Cardiac muscle cell (in vitro differentiated cells and primary cell): ENCODE measurements around the gene ZNF217. TPM values are rescaled to one million over a fixed set of nuclear protein-coding genes. Genes with fewer than 3 reads are reported as not detected.
A peak's percentile ranks its signal among the peaks of the same experiment; 100 is the strongest.
"Not testable (repeated sequence)": the region's sequence is repeated elsewhere in the genome, so short reads cannot be mapped to it uniquely, and the experiment has no call there.

ENCODE experiments used
- DNase-seq, 2 donors: peaks; one replicate each; pipeline versions ENCODE4 v3.0.0 to v3.0.0-alpha.2; 2010 to 2017; ENCODE audit warnings: low read depth in 1 of 2, low spot score in 1 of 2
- H3K27ac ChIP-seq: fragments of 200-600 bp; sonication (generic); 2 replicates; pipeline ENCODE4 v1.5.1; 2016
- H3K27me3 ChIP-seq: fragments of 200-600 bp; sonication (generic); 2 replicates; pipeline ENCODE4 v1.6.0; 2016; ENCODE audit warnings: control low read depth
- H3K36me3 ChIP-seq: fragments of 200-600 bp; sonication (generic); 2 replicates; pipeline ENCODE4 v1.5.1; 2016; ENCODE audit warnings: control low read depth
- H3K4me1 ChIP-seq: fragments of 200-600 bp; sonication (generic); 2 replicates; pipeline ENCODE4 v1.8.1; 2017; ENCODE audit warnings: low read depth, mild to moderate bottlenecking, mixed run types
- H3K4me3 ChIP-seq: fragments of 200-600 bp; sonication (generic); 2 replicates; pipeline ENCODE4 v1.5.1; 2016; ENCODE audit warnings: mild to moderate bottlenecking
- H3K9me3 ChIP-seq: fragments of 200-600 bp; sonication (generic); 2 replicates; pipeline ENCODE4 v1.5.1; 2017; ENCODE audit warnings: low read depth, mild to moderate bottlenecking, control low read depth
- CTCF ChIP-seq: IDR thresholded peaks from 2 replicates; pipeline ENCODE4 v1.5.1; 2012; ENCODE audit warnings: low read depth, mild to moderate bottlenecking, low read length
- polyA plus RNA-seq: library from polyadenylated mRNA; unstranded; fragments of >200 nt; fragmentation: Nextera tagmentation; extraction: Ambion mirVana; gene quantifications from 2 replicates; pipeline ENCODE4 v1.2.1, GENCODE V29; 2016
- total RNA-seq: library from RNA; depleted of rRNA; stranded (reverse); fragments of >200 nt; gene quantifications from 2 replicates; pipeline ENCODE4 v1.2.3, GENCODE V29; 2016

Gene ZNF217
- total and polyA plus RNA-seq, 2 experiments from 2014 or later, result 6.1 to 26.3 TPM

GRCh38 chr20:53597521-53598120 is 4.0 kb upstream of the ZNF217 start:
- no peaks in the 10 kb centered on the region for H3K9me3 ChIP-seq
- H3K4me3 ChIP-seq, result no peak overlapping the region
- H3K27ac ChIP-seq, result no peak overlapping the region
- no peaks in the 10 kb centered on the region for H3K36me3 ChIP-seq
- H3K27me3 ChIP-seq, result no peaks in the 10 kb centered on the region
- TF ChIP-seq CTCF, result no peak
- H3K4me1 ChIP-seq, result peaks cover 32% of the 10 kb centered on the region
- no peak for DNase-seq

DNA sequence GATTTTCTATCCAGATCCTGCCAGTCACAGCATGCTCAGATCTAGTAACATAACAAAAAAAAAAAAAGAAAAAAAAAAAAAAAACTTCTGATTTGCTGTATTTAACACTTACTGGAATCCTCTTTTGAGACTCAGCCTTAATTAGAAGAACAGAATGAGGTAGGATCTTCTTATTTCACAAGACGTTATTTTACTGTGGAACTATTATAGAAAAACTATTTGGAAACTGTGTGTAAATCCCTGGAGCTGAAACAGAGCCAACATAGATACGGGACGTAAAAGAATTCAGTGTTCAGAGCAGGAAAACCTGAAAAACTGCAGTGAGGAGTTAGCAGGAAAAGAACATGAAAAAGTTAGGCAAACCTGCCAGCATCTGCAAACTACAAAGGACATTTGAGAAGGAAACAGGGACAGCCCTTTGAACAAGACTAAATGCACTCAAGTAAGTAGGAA is 3.4 kb upstream of the ZNF217 start:
- TF ChIP-seq CTCF, result no peak
- Histone ChIP-seq H3K27me3 (no peaks in the 10 kb centered on the region), H3K36me3 (no peaks in the 10 kb centered on the region), H3K9me3 (no peaks in the 10 kb centered on the region), H3K4me1 (peaks cover 32% of the 10 kb centered on the region), H3K27ac (peak overlapping the region; percentile 30), H3K4me3 (no peak overlapping the region)
- peak in 1 of 2 donors; percentile 89 for DNase-seq

GRCh38 chr20:53596189-53597001 is 2.8 kb upstream of the ZNF217 start:
- H3K27me3 ChIP-seq, H3K36me3 ChIP-seq, H3K9me3 ChIP-seq: not testable (repeated sequence)
- Histone ChIP-seq H3K4me3 (peak overlapping the region; percentile 7), H3K27ac (peak overlapping the region; percentile 81), H3K4me1 (peaks cover 32% of the 10 kb centered on the region)
- DNase-seq, result peak in 1 of 2 donors; percentile 64

- H3K27me3 ChIP-seq, H3K36me3 ChIP-seq, DNase-seq, H3K9me3 ChIP-seq, H3K4me3 ChIP-seq: not testable (repeated sequence)
- Histone ChIP-seq H3K27ac (peak overlapping the region; percentile 81), H3K4me1 (peaks cover 32% of the 10 kb centered on the region)
Measured at GRCh38 chr20:53595742-53596141, 2.1 kb upstream of the ZNF217 start.

- TF ChIP-seq CTCF, result no peak
Measured at GRCh38 chr20:53595018-53595378, 1.4 kb upstream of the ZNF217 start.

GRCh38 chr20:53594068-53595017 is 704 bp upstream of the ZNF217 start:
- Histone ChIP-seq H3K27me3 (no peaks in the 10 kb centered on the region), H3K4me3 (peak overlapping the region; percentile 92), H3K27ac (peak overlapping the region; percentile 96), H3K4me1 (peaks cover 33% of the 10 kb centered on the region), H3K36me3 (no peaks in the 10 kb centered on the region), H3K9me3 (no peaks in the 10 kb centered on the region)
- peak; percentile 97 to 98 for DNase-seq
- peak; percentile 13 for TF ChIP-seq CTCF

More at GRCh38 chr20:53595018-53595378, 1.4 kb upstream of the ZNF217 start:
- no peaks in the 10 kb centered on the region for H3K9me3 ChIP-seq
- H3K27me3 ChIP-seq, result no peaks in the 10 kb centered on the region
- H3K27ac ChIP-seq, result peak overlapping the region; percentile 81
- H3K4me1 ChIP-seq, result peaks cover 31% of the 10 kb centered on the region
- peak overlapping the region; percentile 49 for H3K4me3 ChIP-seq
- DNase-seq, result no peak
- no peaks in the 10 kb centered on the region for H3K36me3 ChIP-seq
